SK-MEL-5 (cell line): ENCODE data around the gene ARHGAP5. TPM values are rescaled to one million over a fixed set of nuclear protein-coding genes. Genes with fewer than 3 reads are reported as not detected.

Source experiments
- DNase-seq: peaks from one replicate; pipeline ENCODE4 v3.0.0-alpha.2; 2016; ENCODE audit warnings: low read depth, low spot score
- in situ Hi-C: cut with HindIII; loops from 2 replicates; pipeline ENCODE4 v1.10.0; 2016; ENCODE audit warnings: low sequenced_read_pairs, high pct_unique_total_duplicates, low pct_unique_long_range_greater_than_20kb
- polyA plus RNA-seq, 2 experiments: library from polyadenylated mRNA; depleted of rRNA; stranded (reverse); fragments of >200 nt; gene quantifications; 2 replicates each; pipeline ENCODE4 v1.2.3, GENCODE V29; 2015
- total RNA-seq: library from RNA; depleted of rRNA; stranded (reverse); fragments of >200 nt; shearing (Covaris generic); gene quantifications from 2 replicates; pipeline ENCODE4 v1.2.3, GENCODE V29; 2014; rRNA removed

The ARHGAP5 gene
- total RNA-seq, result 110 and 123 TPM in 2 replicates
- 27.2 and 34.2 TPM in 2 replicates for polyA plus RNA-seq (2015; cell fraction: cytosol; rRNA removed)
- 36.5 and 50.0 TPM in 2 replicates for polyA plus RNA-seq (2015; cell fraction: nucleus; rRNA removed)

GRCh38 chr14:32077081-32078022, at the start of gene ARHGAP5:
Gene ARHGAP5 (plus strand): TSS chr14:32077304. CDS start chr14:32090670, 13,366 bp downstream.
- no peak for DNase-seq
- in situ Hi-C loops, result no loop called here

DNA sequence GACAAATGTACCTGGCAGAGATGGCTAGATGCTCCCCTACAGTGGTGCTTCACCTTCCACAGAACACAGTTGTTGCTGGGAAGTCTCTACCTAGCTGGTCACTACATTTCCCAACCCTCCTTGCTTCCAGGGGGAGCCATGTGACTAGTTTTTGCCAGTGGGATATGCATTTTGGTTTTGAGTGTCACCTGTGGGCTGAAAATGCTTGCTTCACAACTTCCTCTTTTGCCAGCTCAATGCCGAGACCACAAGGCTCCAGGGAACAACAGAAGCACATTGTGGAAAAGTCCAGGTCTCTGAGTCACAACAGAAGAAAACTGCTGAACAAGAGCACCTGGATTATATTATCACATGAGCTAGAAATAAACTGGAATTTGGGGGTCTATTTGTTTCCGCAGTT, 48.5 kb upstream of the ARHGAP5 start:
- in situ Hi-C loops, result no loop called here
- no peak for DNase-seq

DNA sequence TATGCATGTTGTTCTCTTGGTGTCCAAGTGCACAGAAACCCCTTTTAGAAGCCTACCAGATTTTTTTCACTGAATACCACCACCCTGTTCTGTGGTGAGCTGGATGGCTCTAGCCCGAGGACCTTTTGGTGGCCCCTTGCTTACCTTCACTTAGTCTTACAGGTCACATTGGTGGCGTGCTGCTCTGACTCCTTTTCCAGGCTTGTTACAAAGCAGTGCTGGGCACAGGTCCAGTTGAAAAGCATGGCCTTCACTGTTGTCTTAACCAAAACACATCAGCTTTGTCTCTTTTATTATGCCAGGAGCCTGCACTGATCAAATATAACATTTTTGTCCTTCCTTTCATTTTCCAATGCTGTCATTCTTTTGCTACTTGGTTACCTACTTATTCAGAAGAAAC, 43.6 kb upstream of the ARHGAP5 start:
- in situ Hi-C loops, result no loop called here
- no peak for DNase-seq

- in situ Hi-C loops, result no loop called here
- no peak for DNase-seq
Observed at GRCh38 chr14:32038876-32039275, 38.2 kb upstream of the ARHGAP5 start.

DNA sequence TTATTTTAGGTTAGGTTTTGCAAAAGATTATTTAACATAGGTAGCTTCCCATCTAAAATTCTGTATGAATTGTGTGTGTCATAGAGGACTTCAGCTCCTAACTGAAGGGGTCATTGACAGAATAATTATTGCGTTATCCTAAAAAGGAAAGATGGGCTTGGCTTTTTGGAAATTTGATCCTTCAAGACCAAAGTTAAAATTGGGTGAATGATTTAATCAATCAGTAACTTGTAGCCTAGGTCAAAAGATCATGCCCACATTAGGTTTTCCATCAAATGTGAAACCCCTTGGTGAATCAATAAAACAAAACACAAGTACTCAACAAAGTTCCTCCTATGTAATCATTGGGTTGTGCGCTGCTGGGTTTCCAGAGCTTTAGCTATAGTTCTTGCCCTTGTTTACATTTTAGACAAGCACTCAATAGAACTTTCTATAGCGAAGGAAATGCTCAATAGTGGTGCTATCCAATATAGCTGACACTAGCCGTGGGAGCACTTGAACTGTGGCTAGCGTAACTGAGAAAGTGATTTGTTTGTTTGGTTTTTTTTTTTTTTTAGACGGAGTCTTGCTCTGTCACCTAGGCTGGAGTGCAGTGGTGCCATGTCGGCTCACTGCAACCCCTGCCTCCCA, 37.6 kb upstream of the ARHGAP5 start:
- in situ Hi-C loops, result no loop called here

DNA sequence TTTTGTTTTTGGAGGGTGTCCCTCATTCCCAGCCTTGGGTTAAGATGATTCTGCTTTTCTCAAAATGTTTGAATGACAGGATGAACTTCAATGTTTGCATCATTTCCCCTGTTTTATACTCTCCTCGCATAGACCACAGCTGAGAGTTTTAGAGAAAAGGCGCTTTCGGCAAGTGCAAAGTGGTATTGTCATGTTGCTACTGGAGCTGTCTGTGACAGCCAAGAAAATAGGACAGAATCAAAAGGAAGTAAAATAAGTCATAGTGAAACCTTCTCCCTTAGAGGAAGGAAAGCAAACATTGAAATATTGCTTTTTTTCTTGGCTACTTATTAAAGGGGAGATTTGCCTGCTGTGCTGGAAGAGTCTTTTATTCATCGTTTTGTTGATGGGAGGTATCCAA, 33.5 kb upstream of the ARHGAP5 start:
- in situ Hi-C loops, result no loop called here
- DNase-seq, result no peak

More for the DNA sequence above, 37.6 kb upstream of the ARHGAP5 start:
- DNase-seq, result no peak

- in situ Hi-C loops, result no loop called here
- no peak for DNase-seq
Observed at GRCh38 chr14:32044454-32044853, 32.6 kb upstream of the ARHGAP5 start.

GRCh38 chr14:32047791-32048190, 29.3 kb upstream of the ARHGAP5 start:
- no peak for DNase-seq
- in situ Hi-C loops, result no loop called here

GRCh38 chr14:32049361-32050088, 27.6 kb upstream of the ARHGAP5 start:
- in situ Hi-C loops, result no loop called here
- DNase-seq, result no peak

DNA sequence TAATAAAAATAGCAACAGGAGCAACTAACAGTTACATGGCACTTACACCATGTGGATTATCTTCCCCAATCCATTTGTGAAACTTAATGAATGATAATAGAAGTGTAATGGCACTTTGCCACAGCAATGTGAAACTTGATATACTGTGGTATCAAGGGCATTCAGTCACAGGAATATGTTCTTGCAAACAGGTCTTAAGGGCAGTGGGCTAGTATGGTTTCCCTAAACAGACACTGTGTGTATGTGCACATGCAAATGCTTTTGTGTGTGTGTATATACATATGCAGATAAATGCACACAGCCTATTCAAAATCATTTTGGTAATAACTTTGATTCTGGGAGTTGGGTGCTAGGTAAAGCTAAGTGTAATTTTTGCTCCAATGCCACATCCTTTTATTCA, 26.2 kb upstream of the ARHGAP5 start:
- DNase-seq, result no peak
- in situ Hi-C loops, result no loop called here

DNA sequence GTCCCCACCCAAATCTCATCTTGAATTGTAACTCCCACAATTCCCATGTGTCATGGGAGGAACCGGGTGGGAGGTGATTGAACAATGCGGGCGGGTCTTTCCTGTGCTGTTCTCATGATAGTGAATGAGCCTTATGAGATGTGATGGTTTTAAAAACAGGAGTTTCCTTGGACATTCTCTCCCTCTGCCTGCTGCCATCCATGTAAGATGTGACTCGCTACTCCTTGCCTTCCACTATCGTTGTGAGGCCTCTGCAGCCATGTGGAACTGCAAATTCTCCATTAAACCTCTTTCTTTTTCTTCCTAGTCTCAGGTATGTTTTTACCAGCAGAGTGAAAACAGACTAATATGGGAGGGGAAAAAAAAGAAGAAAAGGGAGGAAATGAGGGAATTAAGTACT, 22.6 kb upstream of the ARHGAP5 start:
- in situ Hi-C loops, result no loop called here
- DNase-seq, result no peak

DNA sequence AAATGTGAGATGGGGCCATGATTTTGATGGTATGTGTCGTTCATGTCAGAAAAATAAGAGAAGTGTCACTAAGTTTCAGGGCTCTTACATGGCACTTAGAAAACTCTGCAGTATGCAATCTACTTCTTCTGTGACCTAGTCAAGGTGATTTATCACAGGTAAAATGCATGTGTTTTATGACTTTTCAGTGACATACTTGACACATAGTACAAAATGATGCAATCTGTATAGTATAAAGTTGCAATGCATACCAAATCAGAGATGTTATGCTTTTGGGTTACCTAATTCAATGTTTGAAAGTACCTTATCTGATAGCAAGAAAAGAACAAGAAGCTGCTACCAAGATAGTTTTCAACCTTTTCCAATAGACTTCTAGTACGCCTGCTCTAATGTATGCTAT, 21.9 kb upstream of the ARHGAP5 start:
- in situ Hi-C loops, result no loop called here
- DNase-seq, result no peak

GRCh38 chr14:32059702-32060101, 17.4 kb upstream of the ARHGAP5 start:
- no peak for DNase-seq
- in situ Hi-C loops, result no loop called here

DNA sequence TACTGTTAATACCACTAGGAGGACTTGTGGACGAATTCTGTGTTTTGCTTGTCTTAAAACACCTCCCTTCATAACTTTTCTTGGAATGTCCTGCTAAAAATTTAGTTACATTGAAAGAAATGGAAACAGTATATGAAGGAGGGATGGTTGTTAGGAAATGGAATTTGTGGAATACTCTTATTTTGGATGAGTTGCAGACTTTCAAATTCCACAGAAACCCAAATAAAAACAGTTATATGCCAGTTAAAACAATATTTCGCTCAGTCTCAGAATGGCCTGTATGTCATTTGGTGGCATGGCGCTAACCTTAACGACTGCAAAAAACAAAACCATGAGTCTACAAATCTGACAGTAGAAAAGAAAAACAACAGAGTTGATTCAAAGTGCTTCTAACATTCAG, 12.2 kb upstream of the ARHGAP5 start:
- DNase-seq, result no peak
- in situ Hi-C loops, result no loop called here

DNA sequence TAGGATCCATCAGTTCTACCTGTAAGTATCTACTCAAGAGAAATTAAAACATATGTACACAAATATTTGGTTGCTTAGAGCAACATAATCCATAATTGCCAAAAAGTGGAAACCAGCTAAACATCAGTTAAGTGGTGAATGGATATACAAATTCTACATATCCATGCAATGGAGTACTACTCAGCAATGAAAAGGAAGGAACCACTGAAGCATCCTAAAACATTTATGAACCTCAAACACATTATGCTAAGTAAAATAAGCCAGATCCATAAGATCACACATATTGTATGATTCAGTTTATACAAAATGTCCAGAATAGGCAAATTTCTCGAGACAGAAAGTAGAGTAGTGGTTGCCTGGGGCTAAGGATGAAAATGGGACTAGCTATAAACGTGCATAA, 8.4 kb upstream of the ARHGAP5 start:
- no peak for DNase-seq
- in situ Hi-C loops, result no loop called here

DNA sequence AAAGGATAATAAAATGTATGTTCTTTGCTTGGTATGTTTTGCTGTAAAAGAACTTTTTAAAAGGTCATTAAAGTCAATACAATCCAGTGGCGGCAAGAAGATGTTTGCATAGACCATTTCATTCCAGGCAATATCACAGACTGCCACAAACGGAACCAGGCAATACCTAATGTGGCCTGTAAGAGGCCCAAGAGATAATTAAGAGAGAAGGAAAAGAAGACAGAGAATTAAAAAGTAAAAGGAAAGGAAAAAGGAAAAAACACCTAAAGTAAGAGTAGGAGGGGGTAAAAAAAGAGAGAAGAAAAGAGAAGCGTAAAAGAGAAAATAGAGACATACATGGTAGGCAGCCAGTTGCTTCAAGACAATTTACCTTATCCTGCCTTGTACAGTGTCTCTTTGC, 6.8 kb upstream of the ARHGAP5 start:
- in situ Hi-C loops, result no loop called here
- DNase-seq, result no peak

GRCh38 chr14:32072676-32073075, 4.4 kb upstream of the ARHGAP5 start:
- no peak for DNase-seq
- in situ Hi-C loops, result no loop called here

- DNase-seq, result peak; percentile 92
- in situ Hi-C loops, result no loop called here
Observed at GRCh38 chr14:32073537-32074189, 3.4 kb upstream of the ARHGAP5 start.
